Adipocyte (in vitro differentiated cells): ENCODE data around the gene AMPD1.

ENCODE experiments used
- DNase-seq: peaks from one replicate; pipeline ENCODE4 v3.0.0-alpha.2; 2015; ENCODE audit warnings: low read depth
- H3K27me3 ChIP-seq: replicated peaks from 2 replicates; pipeline ENCODE4 v1.7.0; 2013; ENCODE audit warnings: mild to moderate bottlenecking, low read length, moderate library complexity; ENCODE audit not compliant: control insufficient read depth, insufficient read depth
- H3K36me3 ChIP-seq: 2 replicates; pipeline ENCODE4 v1.7.0; 2013; ENCODE audit warnings: low read length, mild to moderate bottlenecking, moderate library complexity; ENCODE audit not compliant: control insufficient read depth, insufficient read depth, severe bottlenecking
- H3K4me1 ChIP-seq: 2 replicates; pipeline ENCODE4 v1.7.0; 2013; ENCODE audit warnings: mild to moderate bottlenecking, low read length, moderate library complexity; ENCODE audit not compliant: control insufficient read depth, insufficient read depth
- H3K4me3 ChIP-seq: 2 replicates; pipeline ENCODE4 v1.7.0; 2013; ENCODE audit warnings: mild to moderate bottlenecking, low read length, moderate library complexity
- H3K9ac ChIP-seq: 2 replicates; pipeline ENCODE4 v1.7.0; 2013; ENCODE audit warnings: mild to moderate bottlenecking, low read length, moderate library complexity
- H3K9me3 ChIP-seq: 2 replicates; pipeline ENCODE4 v1.7.0; 2013; ENCODE audit warnings: mild to moderate bottlenecking, low read length, moderate library complexity; ENCODE audit not compliant: control insufficient read depth

AMPD1 gene

GRCh38 chr1:114719424-114719787, 24.1 kb upstream of the AMPD1 start:
- H3K4me3 ChIP-seq: no peak overlapping the region
- no peak overlapping the region for H3K9ac ChIP-seq
- H3K36me3 ChIP-seq: peaks cover 73% of the 10 kb centered on the region
- DNase-seq: no peak
- peaks cover 23% of the 10 kb centered on the region for H3K4me1 ChIP-seq
- H3K27me3 ChIP-seq: no peaks in the 10 kb centered on the region
- no peaks in the 10 kb centered on the region for H3K9me3 ChIP-seq

- Histone ChIP-seq H3K36me3 (peaks cover 72% of the 10 kb centered on the region), H3K9me3 (no peaks in the 10 kb centered on the region), H3K4me3 (no peak overlapping the region), H3K27me3 (no peaks in the 10 kb centered on the region), H3K9ac (no peak overlapping the region), H3K4me1 (peaks cover 26% of the 10 kb centered on the region)
- DNase-seq: no peak
Measured at GRCh38 chr1:114718661-114719423, 23.5 kb upstream of the AMPD1 start.

- Histone ChIP-seq H3K36me3 (peaks cover 72% of the 10 kb centered on the region), H3K4me3 (peak within 1 kb of the TSS; percentile 93), H3K9me3 (no peaks in the 10 kb centered on the region), H3K27me3 (no peaks in the 10 kb centered on the region), H3K9ac (peak within 1 kb of the TSS; percentile 97), H3K4me1 (peaks cover 26% of the 10 kb centered on the region)
- peak; percentile 98 for DNase-seq
Measured at GRCh38 chr1:114716304-114717170, 21.2 kb upstream of the AMPD1 start, which contains the start of gene NRAS. TSS of gene NRAS (minus strand) at chr1:114716771. CDS start at chr1:114716160, 611 bp downstream.

GRCh38 chr1:114715952-114716303, 20.6 kb upstream of the AMPD1 start:
- H3K4me3 ChIP-seq: peak overlapping the region; percentile 93
- H3K27me3 ChIP-seq: no peaks in the 10 kb centered on the region
- peaks cover 70% of the 10 kb centered on the region for H3K36me3 ChIP-seq
- H3K4me1 ChIP-seq: peaks cover 26% of the 10 kb centered on the region
- peak; percentile 19 for DNase-seq
- no peaks in the 10 kb centered on the region for H3K9me3 ChIP-seq
- H3K9ac ChIP-seq: peak overlapping the region; percentile 97

GRCh38 chr1:114712977-114713376, 17.6 kb upstream of the AMPD1 start:
- Histone ChIP-seq H3K9ac (no peak overlapping the region), H3K4me1 (peaks cover 15% of the 10 kb centered on the region), H3K9me3 (no peaks in the 10 kb centered on the region), H3K4me3 (no peak overlapping the region), H3K27me3 (no peaks in the 10 kb centered on the region), H3K36me3 (peaks cover 65% of the 10 kb centered on the region)
- no peak for DNase-seq

- Histone ChIP-seq H3K36me3 (peaks cover 83% of the 10 kb centered on the region), H3K9ac (no peak overlapping the region), H3K9me3 (no peaks in the 10 kb centered on the region), H3K27me3 (no peaks in the 10 kb centered on the region), H3K4me3 (no peak overlapping the region), H3K4me1 (peaks cover 7% of the 10 kb centered on the region)
- DNase-seq: no peak
Measured at GRCh38 chr1:114710360-114710759, 15.0 kb upstream of the AMPD1 start.

- H3K27me3 ChIP-seq: no peaks in the 10 kb centered on the region
- no peak overlapping the region for H3K4me3 ChIP-seq
- H3K4me1 ChIP-seq: peaks cover 14% of the 10 kb centered on the region
- peaks cover 69% of the 10 kb centered on the region for H3K36me3 ChIP-seq
- H3K9ac ChIP-seq: no peak overlapping the region
- no peak for DNase-seq
- H3K9me3 ChIP-seq: no peaks in the 10 kb centered on the region
Measured at GRCh38 chr1:114707604-114708003, 12.3 kb upstream of the AMPD1 start.

- Histone ChIP-seq H3K36me3 (peaks cover 32% of the 10 kb centered on the region), H3K4me3 (no peak overlapping the region), H3K9ac (no peak overlapping the region), H3K9me3 (no peaks in the 10 kb centered on the region), H3K27me3 (no peaks in the 10 kb centered on the region), H3K4me1 (peaks cover 16% of the 10 kb centered on the region)
- DNase-seq: peak; percentile 29
Measured at GRCh38 chr1:114703242-114703641, 7.9 kb upstream of the AMPD1 start.

- H3K4me1 ChIP-seq: peaks cover 16% of the 10 kb centered on the region
- peaks cover 27% of the 10 kb centered on the region for H3K36me3 ChIP-seq
- no peaks in the 10 kb centered on the region for H3K27me3 ChIP-seq
- no peak overlapping the region for H3K9ac ChIP-seq
- DNase-seq: no peak
- H3K4me3 ChIP-seq: no peak overlapping the region
- no peaks in the 10 kb centered on the region for H3K9me3 ChIP-seq
Measured at GRCh38 chr1:114702737-114703136, 7.4 kb upstream of the AMPD1 start.

GRCh38 chr1:114701931-114702330, 6.6 kb upstream of the AMPD1 start:
- Histone ChIP-seq H3K4me1 (peaks cover 16% of the 10 kb centered on the region), H3K4me3 (no peak overlapping the region), H3K9ac (no peak overlapping the region), H3K27me3 (no peaks in the 10 kb centered on the region), H3K36me3 (peaks cover 19% of the 10 kb centered on the region), H3K9me3 (no peaks in the 10 kb centered on the region)
- DNase-seq: no peak

- Histone ChIP-seq H3K36me3 (peaks cover 1% of the 10 kb centered on the region), H3K9ac (no peak overlapping the region), H3K4me1 (peaks cover 16% of the 10 kb centered on the region), H3K4me3 (no peak overlapping the region), H3K27me3 (no peaks in the 10 kb centered on the region), H3K9me3 (no peaks in the 10 kb centered on the region)
- DNase-seq: peak; percentile 31
Measured at GRCh38 chr1:114700036-114700600, 4.8 kb upstream of the AMPD1 start.
